Spleen (tissue), 7 donors: ENCODE data around the gene PKNOX1.

Experiments used
- CTCF ChIP-seq, 11 experiments: fragments of 200-600 bp in 7 of 11; fragments of 450-650 bp in 4 of 11; sonication (generic) in 4 of 11; IDR thresholded peaks in 8 of 11; conservative IDR thresholded peaks in 3 of 11; 1 replicate in 7 of 11; 2 replicates in 4 of 11; pipeline versions ENCODE4 v1.4.0 to v1.8.0; 2016 to 2021; ENCODE audit warnings: antibody characterized with exemption in 11 of 11, inconsistent platforms in 4 of 11, mild to moderate bottlenecking in 1 of 11
- POLR2A ChIP-seq, 3 donors: fragments of 450-650 bp; IDR thresholded peaks; one replicate each; pipeline ENCODE4 v1.5.1; 2017; ENCODE audit warnings: antibody characterized with exemption in 3 of 3, mild to moderate bottlenecking in 1 of 3
- POLR2AphosphoS5 ChIP-seq, 3 donors: sonication (generic); formaldehyde crosslinking; IDR thresholded peaks; one replicate each; pipeline ENCODE4 v1.5.1; 2017; ENCODE audit warnings: antibody characterized with exemption in 3 of 3
- donor health status: DM: no; HTN: no; CAD: no; lungs with moderate emphysema.
- donor health status: DM: no; HTN: no; CAD: no.
- donor health status: DM: no; HTN: no; CAD: no.

DNA sequence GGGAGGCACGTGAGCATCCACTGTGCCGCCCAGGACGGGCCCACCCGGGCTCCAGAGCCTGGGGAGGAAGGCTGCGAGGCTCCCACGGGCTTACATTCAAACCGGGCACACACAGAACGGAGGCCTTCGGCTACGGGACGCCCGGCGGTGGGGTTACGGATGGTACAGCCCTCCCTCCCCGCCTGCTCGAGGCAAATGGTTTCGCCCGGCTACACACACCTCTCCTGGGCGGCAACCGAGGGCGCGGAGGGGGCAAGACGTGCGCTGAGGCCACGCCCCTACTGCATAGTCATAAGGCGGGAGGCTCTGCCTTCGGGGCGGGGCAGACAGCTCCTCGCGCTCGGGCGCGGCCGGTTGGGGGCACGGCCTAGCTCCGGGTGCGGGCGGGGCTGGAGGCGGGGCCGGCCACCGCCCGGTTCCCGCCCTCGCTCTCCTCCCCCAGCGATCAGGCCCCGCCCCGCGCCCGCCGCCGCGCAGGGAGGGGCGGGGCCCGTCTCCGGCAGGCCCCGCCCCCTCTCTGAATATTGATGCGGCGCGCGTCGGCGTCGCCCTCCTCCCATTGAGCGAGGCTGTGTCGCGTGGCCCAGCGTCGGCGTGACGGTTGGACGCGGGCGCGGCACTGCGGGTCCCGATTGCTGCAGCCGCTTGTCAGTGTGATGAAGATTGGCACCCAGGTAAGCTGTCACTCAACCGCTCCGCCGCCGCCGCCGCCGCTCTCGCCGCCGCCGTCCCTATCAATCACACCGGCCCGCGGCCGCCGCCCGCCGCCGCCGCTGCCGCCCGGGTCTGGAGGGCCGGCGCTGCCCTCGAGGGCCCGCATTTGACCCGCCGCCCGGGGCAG, at the start of gene PKNOX1:
- TF ChIP-seq POLR2A (IDR thresholded peaks at IDR 0.05) (peak in 2 of 3 donors; percentile 4 to 8), CTCF (IDR thresholded peaks at IDR 0.05 in 8 of 11, conservative IDR thresholded peaks at IDR 0.05 in 3 of 11) (peak in 6 of 11 experiments; percentile 11 to 52 (median 36)), POLR2AphosphoS5 (IDR thresholded peaks at IDR 0.05) (peak; percentile 70 to 90 (median 86))
